Brain pericyte (primary cell): ENCODE measurements around the gene SIRPA.

Experiments used
- DNase-seq: peaks from one replicate; pipeline ENCODE4 v3.0.0-alpha.2; 2012; ENCODE audit warnings: low read depth, low spot score

Gene SIRPA

DNA sequence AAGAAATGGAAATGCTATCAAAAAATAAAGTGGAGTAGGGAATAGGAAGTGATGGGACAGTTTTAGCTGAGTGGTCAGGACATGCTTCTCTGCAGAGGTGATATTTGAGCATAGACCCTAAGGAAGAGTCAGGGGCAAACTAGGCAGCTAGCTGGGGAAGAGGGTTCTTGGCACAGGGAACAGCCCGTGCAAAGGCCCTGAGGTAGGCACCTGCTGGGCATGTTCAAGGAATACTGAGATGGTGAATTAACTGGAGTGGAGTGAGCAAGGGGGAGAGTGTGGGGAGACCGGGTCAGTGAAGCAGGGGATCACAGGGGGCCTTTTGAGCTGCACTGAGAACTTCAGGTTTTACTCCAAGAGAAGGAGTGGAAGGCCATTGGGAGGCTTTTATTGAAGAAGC is 7.5 kb upstream of the SIRPA start:
- no peak for DNase-seq

DNA sequence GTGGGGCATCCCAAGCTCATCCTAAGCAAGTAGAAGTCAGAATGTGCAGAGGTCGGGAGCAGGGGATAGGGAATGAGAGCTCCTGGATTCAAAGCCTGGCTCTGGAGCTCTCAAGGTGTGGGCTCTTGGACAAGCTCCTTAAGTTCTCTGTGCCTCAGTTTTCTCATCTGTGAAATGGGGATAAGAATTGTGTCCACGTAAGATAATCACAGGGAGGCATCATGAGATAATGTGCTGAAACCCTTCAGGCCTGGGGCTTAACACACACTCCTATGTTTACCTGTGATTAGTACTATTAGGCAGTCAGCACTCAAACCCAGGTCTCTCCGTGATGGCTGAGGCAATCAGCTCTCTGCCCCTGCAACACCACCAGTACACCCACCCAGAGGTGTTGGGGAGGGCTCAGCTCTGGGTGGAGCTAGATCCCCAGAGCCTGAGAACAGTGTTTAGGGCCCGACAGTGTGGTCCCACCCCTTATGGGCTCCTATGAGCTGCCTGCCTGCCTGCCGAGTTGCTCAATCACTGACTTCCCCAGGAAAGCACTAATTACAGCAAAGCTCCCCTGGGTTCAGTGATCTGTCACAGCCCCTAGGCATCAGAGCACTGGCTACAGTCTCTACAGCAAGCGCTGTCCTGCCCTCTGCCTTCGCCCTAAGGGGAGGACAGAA is 6.3 kb upstream of the SIRPA start:
- no peak for DNase-seq

DNA sequence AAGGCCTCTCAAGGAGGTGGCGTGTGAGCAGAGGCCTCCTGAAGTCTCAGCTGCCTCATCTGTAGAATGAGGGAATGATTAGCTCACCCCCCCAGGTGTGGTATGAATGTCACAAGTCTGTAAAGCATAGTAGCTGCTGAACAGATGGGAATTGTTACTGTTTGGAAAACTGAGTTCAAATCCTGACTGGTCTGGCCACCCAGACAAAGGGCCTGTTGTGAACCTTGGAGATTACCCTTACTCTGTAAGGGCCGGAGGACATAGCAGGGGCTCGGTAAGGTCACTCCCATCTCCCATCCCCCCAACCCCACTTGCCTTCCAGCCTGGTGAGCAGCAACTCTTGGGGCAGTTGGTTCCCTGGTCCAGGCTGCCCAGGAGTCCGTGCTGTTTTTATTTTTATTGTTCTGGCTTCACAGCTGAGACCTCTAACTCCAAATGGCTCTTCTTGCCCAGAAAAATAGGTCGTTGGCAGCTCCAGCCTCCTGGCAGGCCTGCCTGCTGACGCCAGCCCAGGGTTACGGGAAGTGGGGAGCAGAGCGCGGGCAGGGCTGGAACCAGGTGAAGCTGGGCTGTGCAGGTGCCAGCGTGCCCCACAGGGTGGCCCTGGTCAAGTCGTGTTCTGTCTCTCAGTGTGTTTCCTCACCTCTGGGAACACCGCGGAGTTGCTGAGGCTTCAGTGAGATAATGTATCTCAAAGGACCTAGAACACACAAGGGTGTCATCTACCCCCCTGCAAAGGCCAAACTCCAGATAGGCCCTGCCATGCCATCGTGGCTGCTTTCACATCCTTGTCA is 4.5 kb upstream of the SIRPA start:
- DNase-seq = no peak

DNA sequence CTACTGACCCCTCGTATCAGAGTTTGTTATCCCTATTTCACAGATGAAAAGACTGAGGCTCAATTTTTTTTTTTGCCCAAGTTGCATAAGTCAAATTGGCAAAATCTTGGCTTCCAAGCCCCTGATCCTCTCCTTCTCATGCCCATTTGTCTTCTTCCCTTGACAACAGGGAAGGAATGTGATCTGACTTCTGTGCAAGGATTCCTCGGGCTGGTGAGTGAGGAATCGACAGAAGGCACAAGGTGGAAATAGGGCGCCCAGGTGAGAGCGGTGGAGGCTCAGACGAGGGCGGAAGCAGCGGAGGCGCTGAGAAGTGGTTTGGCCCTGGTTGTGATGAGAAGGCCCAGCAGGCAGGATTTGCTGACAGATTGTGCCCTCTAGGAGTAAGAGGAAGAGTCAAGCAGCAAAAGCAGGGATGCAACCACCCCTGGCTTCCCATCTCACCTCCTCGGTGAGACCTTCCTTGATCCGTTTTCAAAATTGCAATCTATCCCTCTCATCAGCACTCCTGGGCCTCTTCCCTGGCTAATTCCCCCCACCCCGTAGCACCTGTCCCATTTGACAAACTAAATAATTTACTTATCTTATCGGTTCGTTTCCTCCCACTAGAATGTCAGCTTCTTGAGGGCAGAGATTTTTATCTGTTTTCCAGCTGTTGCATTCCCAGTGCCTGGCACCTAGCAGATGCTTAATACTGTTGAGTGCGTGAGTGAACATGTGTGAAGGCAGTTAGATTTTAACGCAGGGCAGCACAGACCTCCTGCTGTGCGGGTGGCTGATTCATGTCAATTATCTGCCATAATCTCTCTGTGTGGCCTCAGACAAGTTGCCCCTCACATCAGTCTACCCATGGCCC is 3.7 kb upstream of the SIRPA start:
- no peak for DNase-seq

DNA sequence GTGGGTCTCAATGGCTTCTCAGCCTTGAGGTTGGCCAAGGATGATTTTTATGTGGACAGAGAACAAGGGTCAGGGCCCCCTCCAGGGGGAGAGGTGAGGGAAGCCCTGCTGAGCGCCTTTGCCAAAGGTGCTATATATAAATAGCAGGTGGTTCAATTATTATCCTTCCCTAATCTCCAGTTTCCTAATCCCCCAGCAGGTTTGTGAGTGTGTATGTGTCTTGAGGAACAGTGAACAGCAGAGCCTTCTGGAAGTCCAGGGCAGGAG is 3.2 kb upstream of the SIRPA start:
- no peak for DNase-seq

DNA sequence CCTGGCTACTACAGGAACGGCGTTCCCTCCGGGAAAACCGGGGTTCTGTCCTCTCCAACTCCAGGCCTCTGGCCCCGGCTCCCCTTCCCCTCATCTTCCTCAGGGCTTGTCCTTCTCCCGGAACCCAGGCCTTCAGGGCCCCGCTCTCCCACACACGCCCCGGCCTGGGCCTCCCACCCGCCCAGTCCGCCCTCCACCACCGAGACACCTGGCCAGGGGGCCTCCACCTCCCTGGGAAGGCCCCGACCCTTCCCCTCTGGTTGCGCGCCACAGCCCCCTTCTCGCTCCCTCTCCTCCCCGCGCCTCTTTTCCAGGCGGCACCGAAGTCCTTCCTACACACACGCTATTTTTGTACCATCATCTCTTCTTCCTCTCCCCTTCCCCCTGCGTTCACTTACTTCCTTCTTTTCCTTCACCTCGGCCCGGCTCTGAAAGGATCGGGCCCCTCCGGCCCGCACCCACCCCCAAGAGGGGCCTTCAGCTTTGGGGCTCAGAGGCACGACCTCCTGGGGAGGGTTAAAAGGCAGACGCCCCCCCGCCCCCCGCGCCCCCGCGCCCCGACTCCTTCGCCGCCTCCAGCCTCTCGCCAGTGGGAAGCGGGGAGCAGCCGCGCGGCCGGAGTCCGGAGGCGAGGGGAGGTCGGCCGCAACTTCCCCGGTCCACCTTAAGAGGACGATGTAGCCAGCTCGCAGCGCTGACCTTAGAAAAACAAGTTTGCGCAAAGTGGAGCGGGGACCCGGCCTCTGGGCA is 1.3 kb upstream of the SIRPA start:
- DNase-seq = no peak

DNA sequence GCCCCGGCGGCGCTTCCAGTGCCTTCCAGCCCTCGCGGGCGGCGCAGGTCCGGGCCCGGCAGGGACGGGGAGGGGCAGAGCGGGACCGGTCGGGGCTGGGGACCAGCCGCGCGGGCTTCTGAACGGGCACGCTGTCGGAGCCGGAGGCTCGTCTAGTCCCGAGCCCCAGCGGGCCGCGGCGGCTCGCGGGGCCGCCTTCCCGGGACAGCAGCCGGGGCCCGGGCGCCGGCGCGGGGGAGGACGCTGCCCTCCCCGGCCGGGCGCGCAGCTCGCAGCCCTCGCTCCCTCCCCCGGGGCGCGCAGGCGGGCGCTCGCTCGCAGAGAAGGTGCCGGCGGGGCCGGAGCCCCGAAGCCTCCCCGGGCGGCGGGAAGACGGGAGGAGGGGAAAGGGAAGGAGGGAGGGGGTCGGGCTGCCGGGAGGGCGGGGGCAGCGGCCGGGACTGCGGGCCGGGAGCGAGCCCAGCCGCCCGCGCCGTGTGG is 696 bp upstream of the SIRPA start:
- no peak for DNase-seq

DNA sequence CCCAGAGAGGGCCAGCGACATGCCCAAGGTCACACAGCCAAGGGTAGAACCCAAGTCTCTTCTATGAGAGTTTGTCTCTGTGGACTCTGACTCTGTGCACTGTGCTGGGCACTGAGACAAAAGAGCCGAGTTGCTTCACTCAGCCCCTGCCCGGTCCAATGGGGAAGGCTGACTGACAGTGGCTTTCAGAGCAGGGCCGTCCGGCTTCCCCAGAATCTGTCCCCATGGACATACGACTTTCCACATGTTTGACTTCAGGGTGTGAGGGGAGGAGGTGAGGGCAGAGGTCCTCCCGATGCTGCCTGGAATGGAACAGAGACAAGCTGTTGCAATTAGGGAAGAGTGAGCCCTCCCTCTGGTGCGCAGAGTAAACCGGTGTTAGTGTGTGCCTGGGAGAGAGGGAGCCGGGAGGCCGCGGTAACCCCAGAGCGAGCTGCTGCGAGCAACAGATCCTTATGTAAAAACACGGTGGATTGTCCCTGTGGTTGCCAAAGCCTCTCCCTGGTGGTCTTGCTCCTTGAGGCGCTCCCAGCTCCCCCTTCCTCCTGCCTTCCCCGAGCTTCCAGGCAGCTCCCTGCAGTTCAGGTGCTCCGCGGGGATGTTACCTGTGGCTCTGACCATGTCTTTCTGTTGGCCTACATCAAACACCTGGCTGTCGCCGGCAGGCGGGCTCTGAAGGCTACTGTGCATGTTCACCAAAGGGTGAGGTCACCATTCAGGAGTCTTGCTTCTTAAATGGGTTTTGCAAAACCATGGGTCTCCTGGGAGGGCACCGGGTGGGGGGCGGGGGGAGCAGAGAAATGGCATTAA is 672 bp downstream of the SIRPA start:
- no peak for DNase-seq

DNA sequence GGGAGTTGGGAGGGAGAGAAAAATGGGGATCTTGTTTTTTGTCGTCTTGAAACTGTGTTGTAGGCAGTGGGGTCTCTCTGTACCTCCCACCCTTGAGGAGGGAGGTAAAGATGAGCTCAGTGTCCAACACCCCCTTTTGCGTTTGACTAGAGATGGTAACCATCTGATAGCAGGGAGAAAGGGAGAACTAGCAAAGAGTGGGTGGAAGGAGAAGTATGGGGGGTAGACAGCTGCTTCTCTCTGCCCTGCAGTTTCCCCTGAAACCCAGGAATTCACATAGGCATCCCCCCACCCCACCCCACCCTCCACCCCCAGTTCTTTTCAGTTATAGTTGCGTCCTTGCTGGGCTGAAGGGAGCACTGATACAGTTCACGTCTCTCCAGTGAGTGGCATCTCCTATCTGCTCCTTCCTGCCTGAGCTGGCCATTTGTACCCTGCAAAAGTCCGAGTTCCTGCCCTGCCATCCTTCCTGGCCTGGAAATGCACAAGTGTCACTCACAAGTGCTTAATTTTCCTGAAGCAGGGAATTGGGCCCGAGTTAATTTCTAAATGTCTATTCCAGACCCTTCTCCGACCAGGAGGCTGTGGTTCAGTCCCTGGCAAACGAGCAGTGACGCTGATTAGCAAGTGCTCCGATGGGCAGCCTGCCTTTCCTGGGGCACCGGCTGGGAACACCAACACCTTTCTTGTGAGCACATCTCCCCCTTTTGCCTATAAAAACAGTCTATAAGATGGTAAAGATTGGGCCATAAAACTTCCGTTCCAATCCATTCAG is 1.5 kb downstream of the SIRPA start:
- DNase-seq = no peak

DNA sequence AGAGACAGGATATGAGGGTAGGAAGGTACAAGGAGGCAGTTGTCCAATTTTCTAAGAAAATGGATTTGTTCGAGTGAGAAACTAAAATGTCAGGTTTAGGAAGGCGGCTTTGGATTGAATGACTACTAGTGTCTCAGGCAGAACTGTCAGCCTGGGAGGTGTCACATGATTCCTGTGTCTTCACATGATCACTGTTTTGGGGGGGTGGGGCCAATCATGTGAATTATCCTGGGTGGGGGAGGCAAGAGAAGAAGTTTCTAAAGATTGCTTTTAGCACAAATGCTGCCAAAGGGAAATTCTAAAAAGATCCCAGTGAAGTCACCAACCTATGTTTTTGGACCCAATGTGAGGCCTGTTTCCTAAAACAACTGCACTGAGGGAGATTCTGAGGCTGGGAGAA is 2.3 kb downstream of the SIRPA start:
- DNase-seq = no peak

DNA sequence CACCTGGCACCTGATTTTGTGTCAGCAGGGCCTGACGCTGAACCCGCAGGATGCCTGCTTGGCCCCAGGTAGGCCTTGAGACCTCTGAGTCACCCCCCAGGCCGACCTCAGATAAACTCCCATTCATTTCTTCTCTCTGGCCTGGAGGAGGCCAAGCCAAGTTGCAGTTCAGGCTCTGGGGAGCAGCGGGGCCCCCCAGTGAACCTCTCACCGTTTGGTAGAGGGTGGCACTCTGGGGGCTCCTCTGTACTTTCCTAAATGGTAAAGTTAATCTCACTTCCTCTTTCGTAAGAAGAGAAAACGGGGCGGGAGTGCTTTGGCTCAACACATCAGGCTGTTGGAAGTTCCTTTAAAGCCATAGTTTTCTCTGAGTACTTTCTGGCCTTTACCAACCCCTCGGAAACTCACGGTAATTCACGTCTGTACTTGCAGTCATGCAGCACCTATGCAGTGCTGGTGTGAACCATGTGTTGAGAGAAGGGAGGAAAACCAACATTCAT is 2.8 kb downstream of the SIRPA start:
- no peak for DNase-seq

DNA sequence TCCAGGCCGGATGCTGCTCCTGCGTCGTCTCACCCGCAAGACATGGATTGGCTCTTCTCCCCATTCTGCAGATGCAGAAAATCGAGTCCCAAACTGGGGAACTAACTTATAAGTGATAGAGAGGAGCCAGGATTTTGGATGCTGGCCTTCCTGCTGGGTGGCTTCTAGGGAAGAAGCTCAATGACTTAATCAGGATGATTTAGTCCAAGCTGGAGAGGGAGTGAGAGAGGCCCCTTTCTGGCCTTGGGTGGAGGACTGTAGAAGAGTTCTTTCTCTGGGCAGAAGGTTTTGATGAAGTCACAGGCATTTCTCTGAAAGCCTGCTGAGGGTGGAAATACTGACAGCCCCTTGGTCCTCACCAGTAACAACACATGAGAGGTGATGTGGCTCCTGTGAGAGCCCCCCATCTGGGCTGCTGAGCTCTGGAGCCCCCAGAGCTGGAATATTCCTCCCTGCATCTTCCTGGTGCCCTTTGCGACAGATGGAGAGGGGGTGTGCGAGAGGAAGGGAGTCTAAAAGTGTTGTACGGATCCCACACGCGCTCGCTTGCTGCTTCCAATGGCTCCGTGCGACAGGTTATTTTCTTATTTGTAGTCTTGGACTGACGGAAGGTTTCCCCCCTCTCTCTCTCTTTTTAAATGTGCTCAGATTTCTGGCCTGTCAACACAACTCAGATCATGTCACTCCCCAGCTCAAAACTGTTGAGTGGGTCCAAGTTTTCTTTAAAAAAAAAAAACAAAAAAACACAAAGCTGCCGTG is 3.5 kb downstream of the SIRPA start:
- no peak for DNase-seq

DNA sequence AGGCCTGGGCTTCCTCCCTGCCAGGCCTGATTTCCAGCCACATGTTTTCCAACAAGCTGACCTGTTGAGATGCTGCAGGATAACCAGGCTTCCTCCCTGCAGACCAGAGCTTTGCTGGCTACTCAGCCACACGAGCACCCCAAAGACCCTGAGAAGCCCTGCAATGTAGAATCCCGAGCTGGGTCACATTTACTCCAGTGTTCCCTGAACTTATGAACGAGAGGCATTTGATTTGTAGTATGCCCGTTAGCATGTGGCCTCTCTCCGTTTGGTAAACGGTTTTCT is 4.0 kb downstream of the SIRPA start:
- DNase-seq = no peak

DNA sequence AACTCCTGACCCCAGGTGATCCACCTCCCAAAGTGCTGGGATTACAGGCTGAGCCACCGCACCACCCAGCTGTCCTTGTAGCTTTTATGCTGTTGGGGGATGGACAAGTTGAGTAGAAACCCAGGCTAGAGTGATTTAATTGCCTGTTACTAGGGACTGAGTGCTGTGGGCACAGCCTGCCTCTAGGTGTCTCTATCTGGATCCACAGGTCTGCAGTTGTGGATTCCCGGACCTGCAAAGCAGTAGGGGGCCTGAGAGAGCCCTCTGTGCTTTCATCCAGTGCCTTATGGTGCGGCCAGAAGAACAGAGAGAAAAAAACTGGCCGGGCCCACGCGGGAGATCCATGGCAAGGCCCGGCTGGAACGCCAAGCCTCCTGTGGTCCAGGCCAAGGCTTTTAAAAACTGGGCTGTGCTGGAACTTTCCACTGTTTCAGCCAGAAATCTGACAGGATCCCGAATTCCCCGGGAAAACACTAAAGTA is 5.2 kb downstream of the SIRPA start:
- no peak for DNase-seq

DNA sequence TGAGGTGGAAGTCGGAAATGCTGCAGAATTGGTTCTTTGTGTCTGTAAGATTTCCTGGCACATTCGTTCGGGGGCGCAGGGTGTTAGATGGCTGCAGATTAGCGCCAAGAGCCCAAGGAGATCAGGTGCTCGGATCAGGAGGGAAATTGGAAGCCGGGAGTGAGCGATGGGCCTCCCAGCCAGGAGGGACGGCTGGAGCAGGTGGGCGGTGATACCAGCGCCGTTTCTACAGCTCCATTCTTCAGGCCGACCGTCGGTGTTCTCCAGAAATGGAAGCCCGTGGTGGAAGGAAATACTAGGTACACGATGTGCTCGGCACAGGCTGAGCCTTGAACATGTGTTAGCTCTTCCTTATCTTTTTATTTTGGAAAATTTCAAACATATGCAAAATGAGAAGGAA is 6.5 kb downstream of the SIRPA start:
- DNase-seq = no peak

DNA sequence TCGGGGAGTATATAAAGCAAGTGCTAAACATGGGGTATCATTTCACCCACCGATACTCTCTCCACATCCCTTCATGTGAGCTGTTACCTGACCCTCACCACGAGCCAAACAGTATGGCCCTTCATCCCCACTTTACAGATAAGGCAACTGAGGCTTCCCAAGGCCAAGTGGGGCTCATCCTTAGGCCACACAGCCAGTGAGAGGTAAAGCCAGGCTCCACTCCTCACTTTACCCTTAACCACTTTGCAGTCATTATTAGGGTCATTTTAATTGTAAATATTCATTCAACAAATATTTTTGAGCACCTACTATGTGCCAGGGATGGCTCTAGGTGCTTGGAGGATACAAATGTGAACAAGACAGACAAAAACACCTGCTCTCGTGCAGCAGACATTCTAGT is 7.0 kb downstream of the SIRPA start:
- DNase-seq = no peak

DNA sequence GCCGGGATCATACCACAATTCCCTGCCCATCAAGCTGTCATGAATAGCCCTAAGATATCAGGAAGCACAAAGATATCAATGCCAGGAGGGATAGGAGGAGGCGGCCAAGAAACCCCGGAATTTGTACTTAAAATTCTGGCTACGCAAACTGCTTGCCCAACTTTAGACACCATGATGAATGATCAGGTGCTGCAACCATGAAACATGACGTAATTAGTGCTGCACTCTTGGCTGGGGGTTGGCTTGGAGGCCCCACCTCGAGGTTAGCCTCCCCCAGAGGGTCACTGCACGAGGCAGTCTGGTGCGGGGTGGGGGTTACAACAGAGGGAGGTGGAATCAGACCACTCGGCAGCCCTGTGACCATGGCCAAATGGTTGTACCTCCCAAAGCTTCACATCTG is 8.9 kb downstream of the SIRPA start:
- DNase-seq = no peak

DNA sequence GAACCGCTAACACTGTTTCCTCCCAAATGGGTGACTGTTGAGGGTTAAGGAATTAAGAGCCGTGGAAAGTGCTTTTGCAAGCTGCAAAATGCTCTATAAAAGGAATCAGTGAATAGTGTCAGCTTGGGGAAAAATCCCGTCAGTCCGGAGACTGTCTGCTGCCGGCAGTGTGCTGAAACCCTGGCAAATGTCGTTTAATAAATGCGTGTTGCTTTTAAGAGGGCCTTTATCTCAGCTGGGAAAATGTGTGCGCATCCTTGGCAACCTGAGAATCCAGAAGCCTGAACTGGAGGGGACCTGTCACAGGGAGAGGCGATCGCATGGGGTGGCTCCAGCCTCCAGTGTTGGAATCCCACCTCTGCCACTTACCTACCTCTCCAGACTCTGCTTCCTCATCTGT is 9.8 kb downstream of the SIRPA start:
- DNase-seq = no peak

DNA sequence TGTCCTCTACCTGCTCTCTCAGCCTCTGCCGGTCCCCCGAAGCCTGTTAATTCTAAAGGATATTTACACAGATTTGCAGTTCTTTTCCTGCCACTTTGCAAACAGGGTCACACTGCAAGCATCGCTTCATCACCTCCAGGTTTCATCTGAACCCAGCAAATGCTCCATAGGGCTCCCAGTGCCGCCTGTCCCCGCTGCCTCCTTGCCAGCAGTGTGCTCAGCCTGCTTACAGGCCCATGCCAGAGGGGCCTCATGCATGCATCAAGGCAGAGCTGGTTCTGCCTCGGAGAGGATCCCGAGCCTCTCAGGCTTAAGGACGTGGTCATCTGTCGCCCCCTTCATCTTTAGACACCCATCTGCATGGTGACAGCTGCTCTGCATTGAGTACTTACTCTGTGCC is 10.5 kb downstream of the SIRPA start:
- no peak for DNase-seq
